RPMI7951 (cell line): ENCODE data around the gene CARMIL1. TPM values are rescaled to one million over a fixed set of nuclear protein-coding genes. Genes with fewer than 3 reads are reported as not detected.
A peak's percentile ranks its signal among the peaks of the same experiment; 100 is the strongest.
"Not testable (repeated sequence)": the region's sequence is repeated elsewhere in the genome, so short reads cannot be mapped to it uniquely, and the experiment has no call there.

Experiments used
- DNase-seq: peaks from one replicate; pipeline ENCODE4 v3.0.0-alpha.2; 2012; ENCODE audit warnings: low read depth
- total RNA-seq: library from RNA; depleted of rRNA; stranded (reverse); fragments of >200 nt; shearing (Covaris generic); gene quantifications from 2 replicates; pipeline ENCODE4 v1.2.3, GENCODE V29; 2014

The CARMIL1 gene
- total RNA-seq, 1 experiment from 2014 or later = 9.5 TPM

DNA sequence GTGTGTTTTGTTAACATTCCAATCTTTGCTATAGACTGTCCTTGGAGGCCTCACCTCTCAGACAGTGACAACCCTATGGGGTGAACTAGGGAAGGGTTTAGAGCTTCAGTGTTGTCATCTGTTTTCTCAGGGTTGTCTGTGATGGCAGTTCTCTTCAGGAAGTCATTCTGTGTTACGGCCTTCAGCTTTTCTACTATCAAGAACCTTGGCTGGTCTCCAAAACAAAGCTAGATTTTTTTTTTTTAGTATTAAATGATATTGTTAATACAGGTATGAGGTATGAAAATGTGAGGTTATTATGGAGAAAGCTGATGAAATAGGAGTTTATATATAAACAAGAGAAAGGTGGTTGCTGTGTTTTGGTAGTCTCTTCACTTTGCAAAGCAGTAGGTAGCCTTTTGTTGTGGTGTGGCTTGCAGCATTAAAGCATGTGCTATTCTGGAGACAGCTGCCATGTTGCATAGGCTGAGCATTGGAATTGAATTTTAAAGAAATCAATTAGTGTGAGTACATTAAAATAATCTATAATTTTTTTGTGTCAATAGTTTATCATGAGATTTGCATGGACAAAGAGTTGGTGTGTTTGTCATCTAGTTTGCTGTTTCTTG is 162.6 kb downstream of the CARMIL1 start:
- DNase-seq = no peak

DNA sequence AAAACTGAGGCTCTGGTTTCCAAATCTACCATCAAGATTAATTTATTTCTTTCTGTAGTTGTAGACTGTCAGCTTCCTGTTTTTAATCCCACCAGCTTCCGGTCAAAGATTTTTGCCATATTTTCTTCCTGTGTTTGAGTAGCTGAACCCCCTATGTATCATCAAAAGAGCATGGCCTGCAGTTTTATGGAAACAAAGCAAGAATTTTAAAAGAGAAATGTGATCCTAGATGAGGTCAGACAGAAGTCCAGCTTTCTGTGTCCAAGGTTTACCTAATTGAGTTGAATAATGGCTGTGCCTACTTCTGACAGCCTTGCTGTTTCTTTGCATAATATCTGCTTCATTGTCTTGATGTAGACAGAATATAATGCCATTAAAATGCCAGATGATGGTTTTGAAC is 163.7 kb downstream of the CARMIL1 start:
- DNase-seq = no peak

DNA sequence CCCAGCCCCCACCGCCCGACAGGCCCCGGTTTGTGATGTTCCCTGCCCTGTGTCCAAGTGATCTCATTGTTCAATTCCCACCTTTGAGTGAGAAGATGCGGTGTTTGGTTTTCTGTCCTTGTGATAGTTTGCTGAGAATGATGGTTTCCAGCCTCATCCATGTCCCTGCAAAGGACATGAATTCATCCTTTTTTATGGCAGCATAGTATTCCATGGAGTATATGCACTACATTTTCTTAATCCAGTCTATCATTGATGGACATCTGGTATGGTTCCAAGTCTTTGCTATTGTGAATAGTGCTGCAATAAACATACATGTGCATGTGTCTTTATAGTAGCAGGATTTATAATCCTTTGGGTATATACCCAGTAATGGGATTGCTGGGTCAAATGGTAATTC is 165.3 kb downstream of the CARMIL1 start:
- not testable (repeated sequence) for DNase-seq

DNA sequence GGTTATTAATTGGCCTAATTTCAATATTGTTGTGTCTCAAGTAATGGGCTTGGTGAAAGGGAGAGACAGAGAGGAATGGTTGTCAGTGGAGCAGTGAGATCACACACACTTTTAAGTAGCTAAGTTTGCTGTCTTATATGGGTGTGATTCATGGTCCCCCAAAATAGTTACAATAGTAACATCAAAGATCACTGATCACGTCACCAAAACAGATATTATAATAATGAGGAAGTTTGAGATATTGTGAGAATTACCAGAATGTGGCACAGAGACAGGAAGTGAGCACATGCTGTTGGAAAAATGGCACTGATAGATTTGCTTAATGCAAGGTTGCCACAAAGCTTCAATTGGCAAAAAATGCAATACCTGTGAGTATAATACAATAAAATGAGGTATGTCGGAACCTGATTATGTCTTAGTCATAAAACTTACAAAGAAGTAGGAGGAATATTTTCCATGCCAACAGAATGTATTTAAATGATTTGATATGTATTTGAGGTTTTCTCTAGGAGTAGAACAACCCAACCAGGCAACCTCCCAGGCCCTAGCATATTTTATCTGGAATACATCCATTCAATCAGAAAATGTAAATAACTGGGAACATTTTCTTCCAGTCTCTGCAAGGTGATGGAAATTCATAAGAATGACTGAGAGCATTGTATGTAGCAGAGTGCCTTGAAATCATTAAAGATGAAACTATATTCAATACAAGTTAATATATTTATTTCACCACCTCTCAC is 167.8 kb downstream of the CARMIL1 start:
- DNase-seq = no peak

DNA sequence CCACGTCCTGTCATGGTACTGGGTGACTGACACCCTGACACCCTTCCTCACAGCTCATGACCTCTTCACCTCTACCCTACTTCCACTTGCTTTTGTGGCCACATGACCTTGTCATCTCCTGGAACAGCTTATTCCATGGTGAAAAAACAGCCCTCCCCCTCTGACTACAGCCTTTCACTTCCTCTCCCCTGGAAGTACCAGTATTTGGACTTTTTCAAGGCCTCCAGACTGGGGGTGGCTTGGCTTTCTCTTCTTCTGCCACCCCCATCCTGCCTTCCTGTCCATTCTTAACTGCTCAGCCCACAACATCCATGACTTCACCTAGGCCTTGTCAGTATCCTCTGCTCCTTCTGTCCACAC is 168.4 kb downstream of the CARMIL1 start:
- no peak for DNase-seq

DNA sequence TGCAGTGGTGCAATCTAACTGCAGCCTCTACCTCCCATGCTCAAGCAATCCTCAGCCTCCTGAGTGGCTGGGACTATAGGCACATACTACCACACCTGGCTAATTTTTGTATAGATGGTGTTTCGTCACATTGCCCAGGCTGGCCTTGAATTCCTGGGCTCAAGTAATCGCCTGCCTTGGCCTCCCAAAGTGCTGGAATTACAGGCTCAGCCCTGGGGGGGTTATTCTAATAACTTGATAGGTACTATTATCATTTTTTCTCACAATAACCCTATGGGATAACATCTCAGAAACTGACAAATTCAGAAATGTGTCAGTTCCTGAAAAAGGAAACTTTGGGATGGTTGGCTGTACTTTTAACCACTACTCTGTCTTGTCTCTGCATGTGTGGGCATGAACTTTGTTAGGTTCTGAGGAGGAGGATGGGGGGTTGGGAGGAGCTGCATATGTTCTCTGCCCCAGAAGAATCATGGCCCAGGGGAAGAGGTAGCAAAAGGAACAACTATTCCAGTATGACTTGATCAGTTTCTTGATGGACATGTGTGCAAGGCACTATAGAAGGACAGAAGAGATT is 169.9 kb downstream of the CARMIL1 start:
- DNase-seq = no peak

DNA sequence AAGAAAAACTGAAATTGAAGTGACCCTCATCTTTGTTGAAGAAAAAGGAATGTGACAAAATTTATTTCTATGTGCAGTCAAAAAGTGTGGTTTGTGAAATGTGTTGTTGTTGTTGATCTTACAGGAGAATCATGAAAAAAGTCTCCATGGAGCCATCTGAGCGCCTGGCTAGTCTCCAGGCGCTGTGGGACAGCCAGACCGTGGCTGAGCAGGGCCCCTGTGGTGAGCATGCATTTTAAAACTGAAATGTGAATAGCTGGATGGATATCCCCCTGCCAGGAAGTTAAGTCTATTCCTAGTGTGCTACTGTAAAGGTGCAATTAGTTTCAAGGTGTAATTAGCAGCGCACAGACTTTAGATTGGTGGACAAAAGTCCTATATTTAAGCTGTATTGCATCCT is 170.6 kb downstream of the CARMIL1 start:
- no peak for DNase-seq

DNA sequence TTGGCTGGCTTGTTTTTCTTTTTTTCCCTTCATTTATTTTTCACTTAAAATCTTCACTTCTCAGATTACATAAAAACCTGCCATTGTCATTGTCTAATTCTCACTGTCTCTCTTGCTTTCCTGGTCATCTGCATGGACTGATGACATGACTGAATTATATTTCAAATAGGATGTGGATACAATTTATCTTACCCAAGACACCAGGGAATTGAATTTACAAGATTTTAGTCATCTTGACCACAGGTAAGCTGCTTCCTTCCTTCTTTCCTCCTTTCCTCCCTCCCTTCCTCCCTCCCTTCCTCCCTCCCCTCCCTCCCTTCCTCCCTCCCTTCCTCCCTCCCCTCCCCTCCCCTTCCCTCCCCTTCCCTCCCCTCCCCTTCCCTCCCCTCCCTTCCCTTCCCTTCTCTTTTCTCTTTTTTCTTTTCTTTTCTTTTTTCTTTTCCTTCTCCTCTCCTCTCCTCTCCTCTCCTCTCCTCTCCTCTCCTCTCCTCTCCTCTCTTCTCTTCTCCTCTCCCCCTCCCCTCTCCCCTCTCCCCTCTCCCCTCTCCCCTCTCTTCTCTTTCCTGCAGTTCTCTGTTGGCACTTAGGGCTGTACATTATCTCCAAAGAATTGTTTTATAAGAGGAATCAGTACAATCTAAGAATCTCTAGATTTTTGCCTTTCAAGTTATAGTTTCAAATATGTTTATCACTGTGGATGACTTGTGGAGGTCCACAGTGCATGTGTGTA is 171.5 kb downstream of the CARMIL1 start:
- DNase-seq = no peak

DNA sequence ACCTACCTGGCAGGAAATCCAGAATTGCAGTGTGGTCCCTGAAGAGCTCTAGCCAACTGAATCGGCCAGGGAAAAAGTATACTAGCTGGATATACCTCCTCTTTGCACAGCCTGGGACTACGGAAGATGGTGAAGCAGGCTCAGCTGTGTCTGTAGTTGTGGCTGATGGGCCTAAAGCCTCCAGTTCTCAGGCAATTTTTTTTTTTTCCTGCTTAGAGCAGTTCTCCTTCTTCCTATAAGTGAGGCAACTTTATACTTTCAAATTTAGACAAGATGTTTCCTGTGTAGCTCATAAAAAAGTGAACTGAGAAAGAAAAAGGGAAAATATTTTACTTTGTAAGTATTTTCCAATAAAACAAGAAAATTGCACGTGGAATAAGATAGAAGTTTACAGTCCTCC is 172.9 kb downstream of the CARMIL1 start:
- no peak for DNase-seq

DNA sequence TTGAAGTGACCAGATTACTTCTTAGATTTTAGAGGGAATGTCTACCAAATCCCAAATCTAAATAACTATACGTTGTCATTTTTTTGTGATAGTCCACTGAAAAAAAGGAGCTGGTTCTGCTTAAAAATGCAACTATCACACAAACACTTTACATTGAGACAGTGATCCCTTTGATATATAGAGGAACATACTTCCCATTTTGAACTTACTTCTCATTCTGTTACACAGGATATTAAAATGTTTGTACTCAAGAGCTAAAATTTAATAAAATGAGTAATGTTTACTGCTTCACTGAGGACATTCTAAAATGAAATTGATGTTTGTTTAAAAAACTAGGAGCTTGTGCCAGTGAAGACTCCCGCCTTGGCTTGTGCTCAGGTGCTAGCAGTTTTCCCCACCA is 174.1 kb downstream of the CARMIL1 start:
- no peak for DNase-seq

DNA sequence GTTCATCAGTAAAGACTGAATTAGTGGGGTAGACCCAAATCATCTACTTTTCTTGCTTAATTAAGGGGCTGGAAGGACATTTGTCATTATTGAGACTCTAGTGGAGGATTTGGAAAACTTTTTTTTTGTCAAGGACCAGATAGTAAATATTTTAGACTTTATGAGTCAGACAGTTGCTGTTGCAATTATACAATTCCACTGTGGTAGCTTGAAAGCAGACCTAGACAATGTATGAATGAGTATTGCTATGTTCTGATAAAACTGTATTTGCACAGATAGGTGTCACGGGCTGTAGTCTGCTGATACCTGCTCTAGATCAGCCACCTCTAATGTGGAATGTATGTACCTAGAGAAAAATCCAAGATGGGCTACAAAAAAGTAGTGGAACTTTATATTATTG is 175.0 kb downstream of the CARMIL1 start:
- no peak for DNase-seq

DNA sequence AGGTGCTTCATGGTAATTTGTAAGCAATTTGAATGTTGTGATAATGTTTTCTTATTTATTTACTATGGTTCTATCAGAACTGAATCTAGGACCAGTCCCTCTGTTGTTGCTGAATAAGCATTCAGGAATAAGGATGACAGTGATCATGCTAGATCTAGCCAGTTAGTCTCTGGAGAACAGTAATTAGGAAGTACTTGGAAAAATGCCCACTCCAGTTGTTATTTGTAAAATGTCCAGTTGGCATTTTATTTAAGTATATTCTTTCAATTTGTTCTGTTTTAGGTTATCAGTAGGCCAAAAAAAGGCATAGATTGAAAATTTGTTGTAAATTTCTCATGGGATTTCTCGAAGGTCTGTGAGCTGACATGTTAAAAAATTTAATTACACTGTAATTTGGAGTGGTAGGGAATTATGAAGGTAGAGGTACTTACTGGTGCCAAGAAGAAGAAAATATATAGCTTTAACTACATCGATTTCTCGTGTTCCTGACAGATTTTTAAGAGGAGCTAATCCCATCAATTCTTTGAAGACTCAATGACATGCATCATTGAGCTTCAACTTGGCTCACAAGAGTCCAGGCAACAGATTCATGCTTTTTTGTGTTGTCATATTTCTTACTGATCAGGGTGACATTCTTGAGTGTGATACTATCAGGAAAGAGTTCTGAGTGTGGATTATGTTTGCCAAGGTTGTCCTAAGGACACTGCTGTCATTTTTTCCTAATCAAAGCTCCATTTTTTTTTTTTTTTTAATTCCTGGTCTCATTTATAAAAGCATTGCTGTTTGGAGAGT is 177.3 kb downstream of the CARMIL1 start:
- DNase-seq = no peak

DNA sequence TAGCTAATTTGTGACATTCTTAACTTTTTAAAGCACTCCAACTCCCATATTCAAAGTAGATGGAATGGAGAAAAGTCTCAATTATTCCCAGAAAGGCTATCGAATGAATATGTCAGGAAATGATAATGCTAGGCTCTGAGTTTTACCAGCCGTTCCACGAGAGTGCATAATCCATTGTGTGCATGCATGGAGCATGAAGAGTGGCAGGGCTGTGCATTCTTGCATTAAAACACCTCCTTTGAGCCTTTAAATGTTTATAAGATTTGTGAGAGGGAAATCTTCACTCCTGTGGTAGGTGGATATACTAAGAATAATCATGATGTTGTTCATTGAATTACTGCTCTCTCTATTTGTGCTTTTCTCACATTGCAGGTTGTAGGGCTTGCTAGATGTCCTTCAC is 178.3 kb downstream of the CARMIL1 start:
- DNase-seq = no peak

DNA sequence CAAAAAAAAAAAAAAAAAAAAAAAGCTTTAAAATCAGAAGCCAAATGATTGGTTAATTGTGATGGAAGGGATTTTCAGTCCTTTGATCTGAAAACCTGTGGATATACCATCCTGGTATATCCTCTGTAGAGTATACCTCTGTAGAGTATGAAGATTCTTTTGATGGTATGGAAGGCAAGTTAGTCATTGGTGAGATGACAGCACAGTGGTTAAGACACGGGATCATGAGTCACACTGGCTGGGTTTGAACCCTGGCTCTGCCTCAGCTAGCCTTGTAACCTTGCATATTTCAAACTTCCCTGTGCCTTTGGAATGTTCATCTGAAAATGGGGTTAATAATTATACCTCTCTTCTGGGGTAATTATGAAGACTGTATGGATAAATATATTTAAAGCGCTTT is 179.3 kb downstream of the CARMIL1 start:
- DNase-seq = peak; percentile 78

DNA sequence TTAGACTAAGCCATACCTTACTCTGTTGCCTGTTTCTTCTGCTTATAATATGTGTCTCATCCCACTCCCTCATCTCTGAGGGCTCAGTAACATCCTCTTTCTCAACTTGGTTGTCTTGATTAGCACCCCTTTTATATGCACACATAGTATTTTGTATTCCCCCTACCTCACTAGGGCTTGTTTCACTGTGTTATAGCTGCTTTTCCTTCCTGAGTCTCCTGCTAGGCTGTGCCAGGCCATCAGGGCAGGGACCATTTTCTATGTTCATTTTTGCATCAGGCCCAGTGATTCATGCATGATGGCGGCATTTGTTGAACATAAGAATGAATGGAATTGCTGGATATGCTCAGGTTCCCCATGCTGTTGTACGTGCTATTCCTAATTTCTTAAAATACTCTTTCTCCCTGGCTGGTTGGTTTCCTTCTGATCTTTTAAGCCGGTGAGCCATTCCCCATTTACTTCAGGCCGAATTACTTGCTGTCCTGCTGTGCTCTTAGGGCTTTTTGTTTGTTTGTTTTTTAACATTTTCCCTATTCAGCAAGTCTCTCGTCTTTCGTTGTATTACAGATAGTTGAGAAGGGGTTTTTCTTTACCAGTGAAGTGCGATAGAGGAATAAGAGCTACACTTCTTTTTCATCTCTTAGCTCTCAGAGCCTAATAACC is 183.2 kb downstream of the CARMIL1 start:
- DNase-seq = no peak

DNA sequence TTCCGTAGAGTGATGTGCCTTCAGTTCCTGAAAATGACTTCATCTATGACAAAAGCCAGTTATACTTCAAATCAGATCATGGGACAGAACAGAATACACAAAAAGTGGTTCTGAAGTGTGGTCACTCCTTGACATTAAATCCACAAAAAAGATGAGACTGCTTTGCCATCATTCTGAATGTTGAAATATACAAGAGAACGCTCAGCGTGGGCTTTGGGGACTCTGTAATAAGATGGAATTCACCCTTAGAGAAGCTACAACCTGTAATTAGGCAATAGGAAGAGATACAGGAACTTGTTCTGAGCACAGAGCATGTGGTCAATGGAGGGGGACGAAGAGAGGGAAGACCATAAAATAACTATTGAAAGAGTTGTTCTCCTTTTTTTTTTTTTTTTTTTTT is 184.3 kb downstream of the CARMIL1 start:
- DNase-seq = no peak

DNA sequence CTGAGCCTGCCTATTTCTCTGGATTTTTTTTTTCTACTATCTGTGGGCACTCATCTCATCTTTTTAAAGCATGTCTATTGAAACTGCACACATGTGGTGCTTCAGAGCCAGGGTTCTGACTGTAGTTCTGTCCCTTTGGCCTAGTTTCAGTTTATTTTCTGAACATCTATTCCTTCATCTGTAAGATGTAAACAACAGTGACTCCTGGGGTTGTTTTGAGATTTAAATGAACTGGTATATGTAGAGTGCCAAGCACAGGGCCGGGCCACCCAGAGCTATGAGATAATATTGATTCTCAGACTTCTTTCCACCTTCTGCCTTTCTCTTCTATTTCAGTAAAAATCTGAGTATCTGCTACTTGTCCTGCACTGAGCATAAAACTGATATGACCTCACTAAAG is 185.1 kb downstream of the CARMIL1 start:
- no peak for DNase-seq

DNA sequence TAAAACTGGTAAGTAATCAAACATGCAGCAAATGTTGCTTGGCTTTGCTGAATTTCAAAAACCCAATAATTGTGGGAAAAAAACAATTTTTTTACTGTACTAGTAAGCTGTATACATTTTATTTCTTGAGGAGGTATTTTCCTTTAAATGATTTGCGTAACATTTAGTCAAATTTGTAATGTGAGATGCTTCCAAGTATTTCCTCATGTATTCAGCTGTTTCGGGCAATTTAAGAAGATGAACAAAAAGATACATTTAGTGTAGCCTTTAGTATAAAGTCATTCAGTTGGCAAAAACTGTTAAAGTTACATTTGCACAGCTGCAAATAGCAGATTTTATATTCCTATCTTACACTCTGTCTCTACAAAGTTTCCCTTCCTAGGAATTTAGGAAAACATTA is 186.8 kb downstream of the CARMIL1 start:
- no peak for DNase-seq

DNA sequence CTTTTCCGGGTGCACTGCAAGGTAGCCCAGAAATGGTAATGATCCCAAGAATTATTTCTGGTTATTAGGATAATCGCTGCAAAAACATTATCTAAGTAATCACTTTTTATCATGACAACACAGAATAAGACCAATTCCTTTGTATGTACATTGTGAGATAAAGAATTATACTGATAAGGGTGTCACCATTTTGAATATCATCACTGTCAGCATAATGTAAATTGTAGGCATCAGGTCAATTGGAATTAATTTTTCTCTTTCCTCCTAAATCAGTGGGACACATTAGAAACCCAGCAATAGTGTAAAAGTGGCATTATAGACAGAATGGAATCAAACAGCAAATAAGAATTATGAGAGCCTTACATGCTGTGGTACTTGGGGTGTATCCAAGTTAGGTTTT is 189.7 kb downstream of the CARMIL1 start:
- DNase-seq = no peak

DNA sequence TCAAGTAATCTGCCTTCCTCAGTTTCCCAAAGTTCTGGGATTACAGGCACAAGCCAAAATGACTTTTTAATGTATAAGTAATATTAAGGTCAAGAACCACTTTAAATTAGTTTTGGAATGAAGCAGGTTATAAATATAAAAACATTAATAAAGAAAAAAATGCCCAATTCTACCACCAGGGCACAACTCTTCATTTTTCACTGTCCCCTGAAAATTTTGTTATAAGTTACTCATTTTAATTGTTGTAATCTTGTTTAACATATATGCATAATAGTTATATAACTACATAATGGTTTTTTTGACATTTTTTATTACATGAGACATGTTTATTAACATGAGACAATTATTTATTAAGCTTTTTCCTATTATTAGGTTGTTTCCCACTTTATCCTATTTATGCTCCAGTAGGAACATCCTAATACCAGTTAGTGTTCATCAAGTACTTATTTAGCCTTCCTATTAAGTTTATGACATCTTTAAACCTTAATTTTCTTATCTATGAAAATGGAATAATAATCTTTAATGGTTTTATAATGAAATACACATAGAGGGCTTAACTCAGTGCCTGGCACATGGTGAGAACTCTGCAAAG is 190.7 kb downstream of the CARMIL1 start:
- no peak for DNase-seq

DNA sequence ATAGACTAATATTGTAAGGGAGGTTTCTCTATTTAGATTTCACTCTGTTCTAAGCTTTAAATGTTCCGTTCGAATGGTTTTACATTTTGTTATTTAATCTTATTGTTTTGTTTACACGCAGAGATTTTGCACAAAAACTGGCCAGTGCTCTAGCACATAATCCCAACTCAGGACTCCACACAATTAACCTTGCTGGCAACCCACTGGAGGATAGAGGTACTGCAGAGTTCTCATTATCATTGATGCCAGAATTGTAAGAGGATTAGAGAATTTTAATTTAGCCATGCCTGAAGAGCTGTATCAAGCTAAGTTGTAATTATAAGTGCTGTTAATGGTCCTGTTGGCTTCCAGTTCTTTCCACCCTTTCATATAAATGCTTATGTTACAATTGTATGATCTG is 193.1 kb downstream of the CARMIL1 start:
- DNase-seq = peak; percentile 14
